Mesodermal cell (in vitro differentiated cells): ENCODE results near the gene GRID1.

ENCODE experiments used
- H3K27ac ChIP-seq: 2 replicates; pipeline ENCODE4 v1.7.0; 2013; ENCODE audit warnings: mild to moderate bottlenecking, low read depth, low read length, moderate library complexity; ENCODE audit not compliant: severe bottlenecking
- H3K36me3 ChIP-seq: 2 replicates; pipeline ENCODE4 v1.7.1; 2013; ENCODE audit warnings: mild to moderate bottlenecking, low read length, moderate library complexity; ENCODE audit not compliant: control insufficient read depth, insufficient read depth
- H3K4me1 ChIP-seq: one replicate; pipeline ENCODE4 v1.7.1; 2013; ENCODE audit warnings: mild to moderate bottlenecking, low read length; ENCODE audit not compliant: insufficient read depth, control insufficient read depth, poor library complexity, severe bottlenecking
- H3K4me3 ChIP-seq: 2 replicates; pipeline ENCODE4 v1.7.0; 2013; ENCODE audit warnings: low read length, control low read depth, mild to moderate bottlenecking; ENCODE audit not compliant: insufficient read depth, poor library complexity, severe bottlenecking; ENCODE audit errors: extremely low read depth
- H3K9me3 ChIP-seq: 2 replicates; pipeline ENCODE4 v1.7.1; 2013; ENCODE audit warnings: mild to moderate bottlenecking, low read length, moderate library complexity; ENCODE audit not compliant: control insufficient read depth
- WGBS, 2 experiments: methylation state at CpG; one replicate each; pipeline ENCODE4 v1.1.5; 2013; ENCODE audit warnings: missing lambda C conversion rate in 2 of 2; ENCODE audit not compliant: insufficient coverage in 2 of 2; 5-methylcytosine and 5-hydroxymethylcytosine counted together

GRID1 gene

GRCh38 chr10:85667638-85668233 is 698.9 kb downstream of the GRID1 start:
- no peaks in the 10 kb centered on the region for H3K36me3 ChIP-seq
- H3K27ac ChIP-seq = no peak overlapping the region
- no peak overlapping the region for H3K4me3 ChIP-seq
- no peaks in the 10 kb centered on the region for H3K4me1 ChIP-seq
- 52 to 56% methylated on average over 4 of the region's 5 CpGs for WGBS, 2 experiments
- no peaks in the 10 kb centered on the region for H3K9me3 ChIP-seq

GRCh38 chr10:85666987-85667386 is 699.6 kb downstream of the GRID1 start:
- no peaks in the 10 kb centered on the region for H3K9me3 ChIP-seq
- no peaks in the 10 kb centered on the region for H3K4me1 ChIP-seq
- H3K4me3 ChIP-seq = no peak overlapping the region
- WGBS, 2 experiments = 93% methylated on average over 3 of the region's 6 CpGs; no CpG with 5 or more reads in 1 of the 2 experiments
- no peak overlapping the region for H3K27ac ChIP-seq
- no peaks in the 10 kb centered on the region for H3K36me3 ChIP-seq

- Histone ChIP-seq H3K4me3 (no peak overlapping the region), H3K9me3 (no peaks in the 10 kb centered on the region), H3K27ac (no peak overlapping the region), H3K36me3 (no peaks in the 10 kb centered on the region), H3K4me1 (no peaks in the 10 kb centered on the region)
- WGBS, 2 experiments = no CpG with 5 or more reads among the region's 2 CpGs
These were observed 700.5 kb downstream of the GRID1 start for GRCh38 chr10:85666102-85666501.

GRCh38 chr10:85665681-85666080 is 700.9 kb downstream of the GRID1 start:
- WGBS, 2 experiments = 82 to 89% methylated on average over 3 to 6 of the region's 6 CpGs
- Histone ChIP-seq H3K9me3 (no peaks in the 10 kb centered on the region), H3K27ac (no peak overlapping the region), H3K4me3 (no peak overlapping the region), H3K36me3 (no peaks in the 10 kb centered on the region), H3K4me1 (no peaks in the 10 kb centered on the region)

GRCh38 chr10:85665078-85665477 is 701.5 kb downstream of the GRID1 start:
- no CpG with 5 or more reads among the region's 1 CpG for WGBS, 2 experiments
- no peaks in the 10 kb centered on the region for H3K9me3 ChIP-seq
- no peaks in the 10 kb centered on the region for H3K4me1 ChIP-seq
- H3K4me3 ChIP-seq = no peak overlapping the region
- no peak overlapping the region for H3K27ac ChIP-seq
- no peaks in the 10 kb centered on the region for H3K36me3 ChIP-seq

GRCh38 chr10:85661123-85661522 is 705.5 kb downstream of the GRID1 start:
- H3K36me3 ChIP-seq = no peaks in the 10 kb centered on the region
- H3K4me1 ChIP-seq = no peaks in the 10 kb centered on the region
- H3K4me3 ChIP-seq = no peak overlapping the region
- no peaks in the 10 kb centered on the region for H3K9me3 ChIP-seq
- H3K27ac ChIP-seq = no peak overlapping the region
- WGBS, 2 experiments = 85 to 89% methylated on average over 4 of the region's 4 CpGs

GRCh38 chr10:85659331-85659730 is 707.3 kb downstream of the GRID1 start:
- Histone ChIP-seq H3K4me3 (no peak overlapping the region), H3K27ac (no peak overlapping the region), H3K9me3 (no peaks in the 10 kb centered on the region), H3K36me3 (no peaks in the 10 kb centered on the region), H3K4me1 (no peaks in the 10 kb centered on the region)
- WGBS, 2 experiments = 78 to 100% methylated on average over 1 of the region's 1 CpG

- 84 to 92% methylated on average over 3 of the region's 3 CpGs for WGBS, 2 experiments
These were observed 708.1 kb downstream of the GRID1 start for GRCh38 chr10:85658518-85658917.

GRCh38 chr10:85657476-85658113 is 709.0 kb downstream of the GRID1 start:
- H3K9me3 ChIP-seq = no peaks in the 10 kb centered on the region
- H3K27ac ChIP-seq = no peak overlapping the region
- no peaks in the 10 kb centered on the region for H3K4me1 ChIP-seq
- WGBS, 2 experiments = 78% methylated on average over 3 to 4 of the region's 4 CpGs
- no peak overlapping the region for H3K4me3 ChIP-seq
- H3K36me3 ChIP-seq = no peaks in the 10 kb centered on the region

More at GRCh38 chr10:85658518-85658917, 708.1 kb downstream of the GRID1 start:
- H3K27ac ChIP-seq = no peak overlapping the region
- no peak overlapping the region for H3K4me3 ChIP-seq
- H3K4me1 ChIP-seq = no peaks in the 10 kb centered on the region
- no peaks in the 10 kb centered on the region for H3K9me3 ChIP-seq
- no peaks in the 10 kb centered on the region for H3K36me3 ChIP-seq

- no peaks in the 10 kb centered on the region for H3K9me3 ChIP-seq
- WGBS, 2 experiments = 90 to 100% methylated on average over 2 of the region's 2 CpGs
- no peaks in the 10 kb centered on the region for H3K4me1 ChIP-seq
- H3K4me3 ChIP-seq = no peak overlapping the region
- no peaks in the 10 kb centered on the region for H3K36me3 ChIP-seq
- no peak overlapping the region for H3K27ac ChIP-seq
These were observed 711.2 kb downstream of the GRID1 start for GRCh38 chr10:85655411-85655810.

- H3K27ac ChIP-seq = no peak overlapping the region
- H3K4me1 ChIP-seq = peaks cover 9% of the 10 kb centered on the region
- no peaks in the 10 kb centered on the region for H3K9me3 ChIP-seq
- no peaks in the 10 kb centered on the region for H3K36me3 ChIP-seq
- WGBS, 2 experiments = 88 to 100% methylated on average over 2 of the region's 2 CpGs
- H3K4me3 ChIP-seq = no peak overlapping the region
These were observed 715.1 kb downstream of the GRID1 start for GRCh38 chr10:85651497-85651882.
